ENCODE measurements around the gene PTPRF.
A peak's percentile ranks its signal among the peaks of the same experiment; 100 is the strongest.
"Not testable (repeated sequence)": the region's sequence is repeated elsewhere in the genome, so short reads cannot be mapped to it uniquely, and the experiment has no call there.

Gene PTPRF

GRCh38 chr1:43632135-43632670 lies 101.5 kb downstream of the PTPRF start:
- no peaks in the 10 kb centered on the region for H3K4me1 ChIP-seq (ENCODE audit: insufficient read depth, low read length)
- H3K36me3 ChIP-seq (ENCODE audit: insufficient read depth, low read length): no peaks in the 10 kb centered on the region

GRCh38 chr1:43634721-43635120 lies 104.0 kb downstream of the PTPRF start:
- Histone ChIP-seq H3K9me3 (ENCODE audit: control insufficient read depth, insufficient read depth, low read length) (no peaks in the 10 kb centered on the region), H3K4me1 (ENCODE audit: insufficient read depth, low read length) (no peaks in the 10 kb centered on the region), H3K9ac (ENCODE audit: low read depth, low read length) (no peak overlapping the region), H3K36me3 (ENCODE audit: insufficient read depth, low read length) (no peaks in the 10 kb centered on the region)

More at GRCh38 chr1:43632135-43632670, 101.5 kb downstream of the PTPRF start:
- Histone ChIP-seq H3K9ac (ENCODE audit: low read depth, low read length) (no peak overlapping the region), H3K9me3 (ENCODE audit: control insufficient read depth, insufficient read depth, low read length) (no peaks in the 10 kb centered on the region)

GRCh38 chr1:43636006-43636641 lies 105.4 kb downstream of the PTPRF start:
- Histone ChIP-seq H3K4me1 (ENCODE audit: insufficient read depth, low read length) (no peaks in the 10 kb centered on the region), H3K9ac (ENCODE audit: low read depth, low read length) (no peak overlapping the region), H3K36me3 (ENCODE audit: insufficient read depth, low read length) (no peaks in the 10 kb centered on the region), H3K9me3 (ENCODE audit: control insufficient read depth, insufficient read depth, low read length) (no peaks in the 10 kb centered on the region)

GRCh38 chr1:43637267-43637666 lies 106.6 kb downstream of the PTPRF start:
- Histone ChIP-seq H3K9ac (ENCODE audit: low read depth, low read length) (no peak overlapping the region), H3K9me3 (ENCODE audit: control insufficient read depth, insufficient read depth, low read length) (no peaks in the 10 kb centered on the region), H3K4me1 (ENCODE audit: insufficient read depth, low read length) (no peaks in the 10 kb centered on the region), H3K36me3 (ENCODE audit: insufficient read depth, low read length) (no peaks in the 10 kb centered on the region)

- H3K36me3 ChIP-seq (ENCODE audit: insufficient read depth, low read length); H3K9ac ChIP-seq (ENCODE audit: low read depth, low read length); H3K9me3 ChIP-seq (ENCODE audit: control insufficient read depth, insufficient read depth, low read length); H3K4me1 ChIP-seq (ENCODE audit: insufficient read depth, low read length): not testable (repeated sequence)
Measured at GRCh38 chr1:43638381-43638780, 107.7 kb downstream of the PTPRF start.

GRCh38 chr1:43639976-43640794 lies 109.5 kb downstream of the PTPRF start:
- Histone ChIP-seq H3K9me3 (ENCODE audit: control insufficient read depth, insufficient read depth, low read length) (no peaks in the 10 kb centered on the region), H3K36me3 (ENCODE audit: insufficient read depth, low read length) (no peaks in the 10 kb centered on the region; the same call in 1 of the 2 replicates), H3K4me1 (ENCODE audit: insufficient read depth, low read length) (no peaks in the 10 kb centered on the region), H3K9ac (ENCODE audit: low read depth, low read length) (no peak overlapping the region)

GRCh38 chr1:43644558-43644957 lies 113.9 kb downstream of the PTPRF start:
- no peaks in the 10 kb centered on the region for H3K9me3 ChIP-seq (ENCODE audit: control insufficient read depth, insufficient read depth, low read length)
- no peaks in the 10 kb centered on the region; the same call in 1 of the 2 replicates for H3K36me3 ChIP-seq (ENCODE audit: insufficient read depth, low read length)
- no peak overlapping the region for H3K9ac ChIP-seq (ENCODE audit: low read depth, low read length)
- H3K4me1 ChIP-seq (ENCODE audit: insufficient read depth, low read length): 0 out of 2 replicates have a peak, but pooled peaks cover 3% of the 10 kb centered on the region

- Histone ChIP-seq H3K9me3 (ENCODE audit: control insufficient read depth, insufficient read depth, low read length) (no peaks in the 10 kb centered on the region), H3K9ac (ENCODE audit: low read depth, low read length) (no peak overlapping the region), H3K36me3 (ENCODE audit: insufficient read depth, low read length) (no peaks in the 10 kb centered on the region; the same call in 1 of the 2 replicates), H3K4me1 (ENCODE audit: insufficient read depth, low read length) (0 out of 2 replicates have a peak, but pooled peaks cover 3% of the 10 kb centered on the region)
Measured at GRCh38 chr1:43645461-43645860, 114.8 kb downstream of the PTPRF start.

GRCh38 chr1:43647331-43647730 lies 116.6 kb downstream of the PTPRF start:
- H3K9ac ChIP-seq (ENCODE audit: low read depth, low read length); H3K9me3 ChIP-seq (ENCODE audit: control insufficient read depth, insufficient read depth, low read length); H3K4me1 ChIP-seq (ENCODE audit: insufficient read depth, low read length): not testable (repeated sequence)

GRCh38 chr1:43648221-43648847 lies 117.7 kb downstream of the PTPRF start:
- Histone ChIP-seq H3K4me1 (ENCODE audit: insufficient read depth, low read length) (0 out of 2 replicates have a peak, but pooled peaks cover 3% of the 10 kb centered on the region), H3K9me3 (ENCODE audit: control insufficient read depth, insufficient read depth, low read length) (no peaks in the 10 kb centered on the region), H3K36me3 (ENCODE audit: insufficient read depth, low read length) (no peaks in the 10 kb centered on the region; the same call in 1 of the 2 replicates), H3K9ac (ENCODE audit: low read depth, low read length) (0 out of 2 replicates have a peak overlapping the region, but pooled peaks have one; percentile 86)

More at GRCh38 chr1:43647331-43647730, 116.6 kb downstream of the PTPRF start:
- H3K36me3 ChIP-seq (ENCODE audit: insufficient read depth, low read length): not testable (repeated sequence)

GRCh38 chr1:43648876-43649477 lies 118.3 kb downstream of the PTPRF start:
- peaks cover 5% of the 10 kb centered on the region for H3K36me3 ChIP-seq (ENCODE audit: insufficient read depth, low read length)
- no peaks in the 10 kb centered on the region for H3K9me3 ChIP-seq (ENCODE audit: control insufficient read depth, insufficient read depth, low read length)
- peaks cover 8% of the 10 kb centered on the region for H3K4me1 ChIP-seq (ENCODE audit: insufficient read depth, low read length)
- peak overlapping the region; percentile 86 for H3K9ac ChIP-seq (ENCODE audit: low read depth, low read length)

- Histone ChIP-seq H3K4me1 (ENCODE audit: insufficient read depth, low read length) (peaks cover 12% of the 10 kb centered on the region), H3K9ac (ENCODE audit: low read depth, low read length) (peak overlapping the region; percentile 86), H3K36me3 (ENCODE audit: insufficient read depth, low read length) (peaks cover 8% of the 10 kb centered on the region), H3K9me3 (ENCODE audit: control insufficient read depth, insufficient read depth, low read length) (no peaks in the 10 kb centered on the region)
Measured at GRCh38 chr1:43650310-43651085, 119.8 kb downstream of the PTPRF start.

- H3K9me3 ChIP-seq (ENCODE audit: control insufficient read depth, insufficient read depth, low read length): no peaks in the 10 kb centered on the region
Measured at GRCh38 chr1:43651188-43651587, 120.5 kb downstream of the PTPRF start.

More at GRCh38 chr1:43651188-43651587, 120.5 kb downstream of the PTPRF start:
- H3K9ac ChIP-seq (ENCODE audit: low read depth, low read length): peak overlapping the region; percentile 86
- H3K4me1 ChIP-seq (ENCODE audit: insufficient read depth, low read length): peaks cover 12% of the 10 kb centered on the region
- H3K36me3 ChIP-seq (ENCODE audit: insufficient read depth, low read length): peaks cover 14% of the 10 kb centered on the region
